Suprapubic skin (tissue), 4 donors: ENCODE data around the gene CARD8. TPM values are rescaled to one million over a fixed set of nuclear protein-coding genes. Genes with fewer than 3 reads are reported as not detected.
"Not testable (repeated sequence)": the region's sequence is repeated elsewhere in the genome, so short reads cannot be mapped to it uniquely, and the experiment has no call there.

Experiments used
- DNase-seq, 2 donors: peaks; one replicate each; pipeline ENCODE4 v3.0.0-alpha.2; 2019; ENCODE audit warnings: low spot score in 2 of 2
- H3K27ac ChIP-seq: fragments of 200-600 bp; sonication (generic); one replicate; pipeline ENCODE4 v1.5.1; 2019
- H3K27me3 ChIP-seq: fragments of 200-600 bp; sonication (generic); one replicate; pipeline ENCODE4 v1.5.1; 2019
- H3K36me3 ChIP-seq: fragments of 200-600 bp; sonication (generic); one replicate; pipeline ENCODE4 v1.5.1; 2019
- H3K4me1 ChIP-seq: fragments of 200-600 bp; sonication (generic); one replicate; pipeline ENCODE4 v1.5.1; 2019
- H3K4me3 ChIP-seq: fragments of 200-600 bp; sonication (generic); one replicate; pipeline ENCODE4 v1.5.1; 2019; ENCODE audit warnings: mild to moderate bottlenecking
- H3K9me3 ChIP-seq: fragments of 200-600 bp; sonication (generic); one replicate; pipeline ENCODE4 v1.5.1; 2019
- EP300 ChIP-seq: sonication (generic); formaldehyde crosslinking; IDR thresholded peaks from one replicate; pipeline ENCODE4 v1.6.1; 2017; ENCODE audit warnings: antibody characterized with exemption
- POLR2A ChIP-seq, 2 donors: fragments of 450-650 bp; IDR thresholded peaks; one replicate each; pipeline ENCODE4 v1.6.1; 2017; ENCODE audit warnings: antibody characterized with exemption in 2 of 2, mild to moderate bottlenecking in 2 of 2, moderate library complexity in 2 of 2
- POLR2AphosphoS5 ChIP-seq, 3 donors: sonication (generic); formaldehyde crosslinking; IDR thresholded peaks; one replicate each; pipeline ENCODE4 v1.6.1; 2017; ENCODE audit warnings: antibody characterized with exemption in 3 of 3
- WGBS: methylation state at CpG from one replicate; pipeline ENCODE4 v1.1.5; 2018; 5-methylcytosine and 5-hydroxymethylcytosine counted together
- total RNA-seq, 4 donors: library from RNA; depleted of rRNA; stranded (reverse); fragments of >200 nt; gene quantifications; one replicate each; pipeline ENCODE4 v1.1.0, GENCODE V29; 2016
- TF ChIP-seq, protein P1 (sequence below), 2 donors: fragments of 200-600 bp in 1 of 2; fragments of 450-650 bp in 1 of 2; sonication (generic) in 1 of 2; IDR thresholded peaks; one replicate each; pipeline ENCODE4 v1.5.1; 2016 to 2019; ENCODE audit warnings: antibody characterized with exemption in 2 of 2, mild to moderate bottlenecking in 1 of 2, moderate library complexity in 1 of 2

Gene CARD8
- total RNA-seq, 4 donors from 2014 or later = 11.5 to 40.6 (median 18.7) TPM

DNA sequence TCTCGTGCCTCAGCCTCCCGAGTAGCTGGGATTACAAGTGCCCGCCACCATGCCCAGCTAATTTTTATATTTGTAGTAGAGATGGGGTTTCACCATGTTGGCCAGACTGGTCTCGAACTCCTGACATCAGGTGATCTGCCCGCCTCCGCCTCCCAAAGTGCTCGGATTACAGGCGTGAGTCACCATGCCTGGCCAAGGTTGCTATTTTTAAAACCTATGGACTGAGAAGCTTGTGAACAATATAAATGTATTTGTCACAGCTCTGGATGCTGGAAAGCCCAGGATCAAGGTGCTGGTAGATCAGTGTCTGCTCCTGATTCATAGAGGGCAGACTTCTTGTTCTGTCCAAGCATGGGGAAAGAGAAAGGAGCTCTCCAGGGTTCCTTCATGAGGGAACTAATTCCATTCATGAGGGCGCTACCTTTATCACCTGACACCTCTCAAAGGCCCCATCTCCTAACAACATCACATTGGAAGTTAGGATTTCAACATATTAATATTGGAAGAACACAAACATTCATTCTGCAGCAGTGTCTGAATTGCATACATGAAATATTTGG is 16.1 kb downstream of the CARD8 start:
- DNase-seq = no peak
- TF ChIP-seq POLR2A (IDR thresholded peaks at IDR 0.05) = no peak
- TF ChIP-seq, protein P1, sequence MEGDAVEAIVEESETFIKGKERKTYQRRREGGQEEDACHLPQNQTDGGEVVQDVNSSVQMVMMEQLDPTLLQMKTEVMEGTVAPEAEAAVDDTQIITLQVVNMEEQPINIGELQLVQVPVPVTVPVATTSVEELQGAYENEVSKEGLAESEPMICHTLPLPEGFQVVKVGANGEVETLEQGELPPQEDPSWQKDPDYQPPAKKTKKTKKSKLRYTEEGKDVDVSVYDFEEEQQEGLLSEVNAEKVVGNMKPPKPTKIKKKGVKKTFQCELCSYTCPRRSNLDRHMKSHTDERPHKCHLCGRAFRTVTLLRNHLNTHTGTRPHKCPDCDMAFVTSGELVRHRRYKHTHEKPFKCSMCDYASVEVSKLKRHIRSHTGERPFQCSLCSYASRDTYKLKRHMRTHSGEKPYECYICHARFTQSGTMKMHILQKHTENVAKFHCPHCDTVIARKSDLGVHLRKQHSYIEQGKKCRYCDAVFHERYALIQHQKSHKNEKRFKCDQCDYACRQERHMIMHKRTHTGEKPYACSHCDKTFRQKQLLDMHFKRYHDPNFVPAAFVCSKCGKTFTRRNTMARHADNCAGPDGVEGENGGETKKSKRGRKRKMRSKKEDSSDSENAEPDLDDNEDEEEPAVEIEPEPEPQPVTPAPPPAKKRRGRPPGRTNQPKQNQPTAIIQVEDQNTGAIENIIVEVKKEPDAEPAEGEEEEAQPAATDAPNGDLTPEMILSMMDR (IDR thresholded peaks at IDR 0.05) = no peak
- TF ChIP-seq EP300 = no peak
- TF ChIP-seq POLR2AphosphoS5 (IDR thresholded peaks at IDR 0.05) = no peak
- no peak overlapping the region for H3K4me3 ChIP-seq
- WGBS = 94% methylated on average over 9 of the region's 9 CpGs
- H3K27me3 ChIP-seq = no peaks in the 10 kb centered on the region
- no peak overlapping the region for H3K27ac ChIP-seq
- H3K36me3 ChIP-seq = peaks cover 33% of the 10 kb centered on the region
- H3K4me1 ChIP-seq = no peaks in the 10 kb centered on the region
- H3K9me3 ChIP-seq = no peaks in the 10 kb centered on the region

DNA sequence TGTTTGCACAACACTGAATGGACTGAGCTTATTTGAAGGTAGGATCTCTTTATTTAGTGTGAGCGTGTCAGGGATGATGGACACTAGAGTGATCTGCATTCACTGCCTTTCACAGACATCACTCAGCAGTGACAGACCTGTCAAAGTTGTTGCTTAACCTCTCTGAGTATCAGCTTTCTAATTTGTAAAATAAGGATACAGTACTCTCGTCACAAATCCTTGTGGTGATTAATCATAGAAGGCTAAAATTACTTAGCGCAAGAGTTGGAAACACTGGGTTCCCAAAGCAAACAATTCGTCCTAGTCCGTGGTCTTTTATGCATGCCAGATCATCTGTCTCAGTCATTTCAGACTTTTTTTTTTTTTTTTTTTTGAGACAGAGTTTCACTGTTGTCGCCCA is 16.6 kb downstream of the CARD8 start:
- Histone ChIP-seq H3K27me3 (no peaks in the 10 kb centered on the region), H3K36me3 (peaks cover 37% of the 10 kb centered on the region), H3K4me1 (no peaks in the 10 kb centered on the region), H3K9me3 (no peaks in the 10 kb centered on the region), H3K4me3 (no peak overlapping the region), H3K27ac (no peak overlapping the region)
- no peak for DNase-seq
- WGBS = 77% methylated on average over 6 of the region's 6 CpGs
- TF ChIP-seq POLR2A (IDR thresholded peaks at IDR 0.05) (no peak), EP300 (no peak), POLR2AphosphoS5 (IDR thresholded peaks at IDR 0.05) (no peak)
- TF ChIP-seq, protein P1 (IDR thresholded peaks at IDR 0.05) = no peak

DNA sequence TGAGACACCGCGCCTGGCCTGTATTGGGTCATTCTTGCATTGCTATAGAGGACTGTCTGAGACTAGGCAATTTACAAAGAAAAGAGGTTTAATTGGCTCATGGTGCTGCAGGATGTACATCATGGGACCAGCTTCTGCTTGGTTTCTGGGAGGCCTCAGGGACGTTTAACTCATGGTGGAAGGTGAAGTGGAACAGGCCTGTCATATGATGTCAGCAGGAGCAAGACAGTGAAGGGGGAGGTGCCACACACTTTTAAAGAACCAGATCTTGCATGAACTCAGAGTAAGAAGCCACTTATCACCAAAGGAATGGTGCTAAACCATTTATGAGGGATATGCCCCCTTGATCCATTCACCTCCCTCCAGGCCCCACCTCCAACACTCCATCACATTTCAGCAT is 18.7 kb downstream of the CARD8 start:
- DNase-seq = no peak
- Histone ChIP-seq H3K4me3 (no peak overlapping the region), H3K4me1 (no peaks in the 10 kb centered on the region), H3K36me3 (peaks cover 51% of the 10 kb centered on the region), H3K27ac (no peak overlapping the region), H3K9me3 (no peaks in the 10 kb centered on the region), H3K27me3 (no peaks in the 10 kb centered on the region)
- 83% methylated on average over 3 of the region's 3 CpGs for WGBS
- TF ChIP-seq, protein P1 (IDR thresholded peaks at IDR 0.05) = no peak
- TF ChIP-seq POLR2AphosphoS5 (IDR thresholded peaks at IDR 0.05) (no peak), EP300 (no peak), POLR2A (IDR thresholded peaks at IDR 0.05) (no peak)

DNA sequence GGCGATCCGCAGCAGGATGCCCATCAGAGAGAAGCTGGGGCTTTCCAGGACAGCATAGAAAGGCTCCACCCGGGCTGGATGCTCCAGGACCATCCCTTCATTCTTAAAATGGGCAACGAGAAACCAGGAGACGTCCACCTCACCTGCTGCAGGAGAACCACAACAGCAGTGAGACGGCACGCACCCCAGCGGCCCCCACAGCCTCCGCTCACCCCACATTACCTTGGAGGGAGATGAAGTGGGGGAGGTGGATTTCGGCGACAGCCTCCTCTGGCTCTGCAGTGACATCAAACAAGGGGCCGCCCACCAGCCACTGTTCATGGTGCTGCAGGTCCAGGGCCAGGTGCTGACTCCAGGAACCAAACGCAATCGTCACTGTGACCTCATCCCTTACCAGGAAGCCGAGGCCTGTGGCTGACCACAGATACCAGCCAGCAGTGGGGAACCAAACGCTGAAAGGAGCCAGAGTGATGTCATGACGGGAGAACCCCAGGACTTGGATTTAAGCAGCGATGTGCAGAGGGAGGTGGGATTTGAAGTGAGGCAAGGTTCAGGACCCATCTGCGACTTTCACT is 25.1 kb downstream of the CARD8 start:
- TF ChIP-seq POLR2A (IDR thresholded peaks at IDR 0.05) (no peak), POLR2AphosphoS5 (IDR thresholded peaks at IDR 0.05) (no peak), EP300 (no peak)
- TF ChIP-seq, protein P1 (IDR thresholded peaks at IDR 0.05) = no peak
- Histone ChIP-seq H3K36me3 (peaks cover 63% of the 10 kb centered on the region), H3K27ac (no peak overlapping the region), H3K27me3 (no peaks in the 10 kb centered on the region), H3K4me1 (no peaks in the 10 kb centered on the region), H3K4me3 (no peak overlapping the region), H3K9me3 (no peaks in the 10 kb centered on the region)
- 86% methylated on average over 14 of the region's 19 CpGs for WGBS
- no peak for DNase-seq

DNA sequence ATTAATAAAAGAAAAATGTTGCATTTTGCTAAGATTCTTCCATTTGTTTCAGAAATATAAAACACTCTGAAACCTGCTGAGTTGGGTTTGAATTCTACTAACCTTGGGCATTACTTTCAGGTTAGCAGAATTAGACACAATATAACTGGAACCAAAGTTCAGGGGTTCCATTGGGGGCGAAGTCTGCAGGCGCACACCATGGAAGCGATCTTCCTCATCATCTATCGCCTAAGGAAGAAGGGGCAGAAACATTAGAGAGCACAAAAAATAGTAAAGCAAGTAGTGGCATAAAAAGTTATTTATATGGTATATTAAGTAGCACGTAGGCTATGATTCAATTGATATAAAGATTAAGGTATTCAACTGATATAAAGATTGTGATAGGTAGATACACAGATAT is 34.1 kb downstream of the CARD8 start:
- Histone ChIP-seq H3K27me3 (no peaks in the 10 kb centered on the region), H3K4me1 (no peaks in the 10 kb centered on the region), H3K9me3 (no peaks in the 10 kb centered on the region), H3K36me3 (peaks cover 6% of the 10 kb centered on the region), H3K4me3 (no peak overlapping the region), H3K27ac (no peak overlapping the region)
- WGBS = 90% methylated on average over 5 of the region's 5 CpGs
- TF ChIP-seq, protein P1 (IDR thresholded peaks at IDR 0.05) = no peak
- TF ChIP-seq POLR2A (IDR thresholded peaks at IDR 0.05) (no peak), EP300 (no peak), POLR2AphosphoS5 (IDR thresholded peaks at IDR 0.05) (no peak)
- DNase-seq = no peak

DNA sequence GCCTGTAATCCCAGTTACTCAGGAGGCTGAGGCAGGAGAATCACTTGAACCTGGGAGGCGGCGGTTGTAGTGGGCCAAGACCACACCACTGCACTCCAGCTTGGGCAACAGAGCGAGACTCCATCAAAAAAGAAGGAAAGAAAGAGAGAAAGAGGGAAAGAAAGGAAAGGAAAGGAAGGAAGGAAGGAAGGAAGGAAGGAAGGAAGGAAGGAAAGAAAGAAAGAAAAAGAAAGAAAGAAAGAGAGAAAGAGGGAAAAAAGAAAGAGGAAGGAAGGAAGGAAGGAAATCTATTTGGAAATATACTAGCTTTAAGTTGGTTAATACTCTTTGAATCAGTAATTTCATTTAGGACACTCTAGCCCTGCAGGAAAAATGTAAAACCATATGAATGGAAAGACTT is 34.9 kb downstream of the CARD8 start:
- 96% methylated on average over 3 of the region's 3 CpGs for WGBS
- not testable (repeated sequence) for H3K4me3 ChIP-seq, H3K27ac ChIP-seq, H3K9me3 ChIP-seq, H3K4me1 ChIP-seq, H3K36me3 ChIP-seq, H3K27me3 ChIP-seq, DNase-seq
